Vagina (tissue), 2 donors: Measurements from ENCODE around the gene PCNX3. TPM values are rescaled to one million over a fixed set of nuclear protein-coding genes. Genes with fewer than 3 reads are reported as not detected.

Experiments
- DNase-seq, 2 donors: peaks; one replicate each; pipeline ENCODE4 v3.0.0-alpha.2; 2017; ENCODE audit errors: extremely low spot score in 2 of 2
- H3K27ac ChIP-seq: fragments of 200-600 bp; sonication (generic); one replicate; pipeline ENCODE4 v1.5.1; 2019
- H3K27me3 ChIP-seq: fragments of 200-600 bp; sonication (generic); one replicate; pipeline ENCODE4 v1.5.1; 2019
- H3K36me3 ChIP-seq, 2 donors: fragments of 200-600 bp; sonication (generic); one replicate each; pipeline ENCODE4 v1.5.1; 2017 to 2019
- H3K4me1 ChIP-seq: fragments of 200-600 bp; sonication (generic); one replicate; pipeline ENCODE4 v1.5.1; 2019
- H3K4me3 ChIP-seq, 2 donors: fragments of 200-600 bp; sonication (generic); 1 replicate in 1 of 2; 2 replicates in 1 of 2; pipeline ENCODE4 v1.5.1; 2016 to 2019
- H3K9me3 ChIP-seq: fragments of 200-600 bp; sonication (generic); one replicate; pipeline ENCODE4 v1.5.1; 2019
- POLR2A ChIP-seq, 2 donors: fragments of 450-650 bp; IDR thresholded peaks; one replicate each; pipeline ENCODE4 v1.6.1; 2017; ENCODE audit warnings: antibody characterized with exemption in 2 of 2, mild to moderate bottlenecking in 2 of 2, moderate library complexity in 2 of 2
- POLR2AphosphoS5 ChIP-seq, 2 donors: sonication (generic); formaldehyde crosslinking; IDR thresholded peaks; one replicate each; pipeline ENCODE4 v1.9.0; 2017; ENCODE audit warnings: antibody characterized with exemption in 2 of 2, mild to moderate bottlenecking in 2 of 2, low read depth in 1 of 2; ENCODE audit not compliant: insufficient read depth in 1 of 2
- intact Hi-C: fragments of 100-400 bp; cut with DNase I; formaldehyde crosslinking; loops from one replicate; pipeline ENCODE4 v1.15.1; 2023
- total RNA-seq: library from RNA; depleted of rRNA; stranded (reverse); fragments of >200 nt; gene quantifications from one replicate; pipeline ENCODE4 v1.2.3, GENCODE V29; 2016
- TF ChIP-seq, protein P1 (sequence below), 3 experiments: fragments of 450-650 bp in 2 of 3; fragments of 200-600 bp in 1 of 3; sonication (generic) in 1 of 3; IDR thresholded peaks; one replicate each; pipeline ENCODE4 v1.5.1; 2017 to 2019; ENCODE audit warnings: antibody characterized with exemption in 3 of 3, mild to moderate bottlenecking in 2 of 3, moderate library complexity in 2 of 3

The PCNX3 gene
- total RNA-seq, 1 donor from 2014 or later: 24.8 TPM

DNA sequence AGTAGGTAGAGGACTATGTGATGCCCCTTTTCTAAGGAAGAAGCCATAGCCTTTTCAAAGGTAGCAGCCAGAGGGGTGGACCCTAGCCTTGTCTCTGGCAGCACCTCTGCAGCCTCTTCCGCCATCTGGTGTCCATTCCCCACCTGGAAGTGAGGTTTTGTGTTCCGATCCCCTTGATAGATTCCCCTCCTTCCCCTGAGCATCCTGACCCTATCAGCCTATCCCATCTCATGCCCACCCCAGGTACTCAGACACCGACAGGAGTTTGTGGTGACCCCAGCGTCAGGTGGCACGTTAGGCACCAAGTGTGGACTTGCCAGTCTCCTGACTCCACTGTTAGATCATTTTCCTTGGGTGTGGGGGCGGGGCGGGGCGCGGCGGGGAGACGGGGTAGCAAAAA is 43.6 kb upstream of the PCNX3 start:
- no peak for DNase-seq
- Histone ChIP-seq H3K9me3 (no peaks in the 10 kb centered on the region), H3K4me1 (peaks cover 81% of the 10 kb centered on the region), H3K4me3 (peak overlapping the region; percentile 81 to 98), H3K36me3 (no peaks in the 10 kb centered on the region), H3K27me3 (no peaks in the 10 kb centered on the region), H3K27ac (peak overlapping the region; percentile 93)
- intact Hi-C loops: loop anchor here (5.0 kb wide), 1 partner anchor 40 kb away; the partner anchor contains the start of gene MAP3K11
- no peak for TF ChIP-seq POLR2AphosphoS5 (IDR thresholded peaks at IDR 0.05; ENCODE audit: insufficient read depth in 1 of 2, low read depth in 1 of 2)
- TF ChIP-seq, protein P1, sequence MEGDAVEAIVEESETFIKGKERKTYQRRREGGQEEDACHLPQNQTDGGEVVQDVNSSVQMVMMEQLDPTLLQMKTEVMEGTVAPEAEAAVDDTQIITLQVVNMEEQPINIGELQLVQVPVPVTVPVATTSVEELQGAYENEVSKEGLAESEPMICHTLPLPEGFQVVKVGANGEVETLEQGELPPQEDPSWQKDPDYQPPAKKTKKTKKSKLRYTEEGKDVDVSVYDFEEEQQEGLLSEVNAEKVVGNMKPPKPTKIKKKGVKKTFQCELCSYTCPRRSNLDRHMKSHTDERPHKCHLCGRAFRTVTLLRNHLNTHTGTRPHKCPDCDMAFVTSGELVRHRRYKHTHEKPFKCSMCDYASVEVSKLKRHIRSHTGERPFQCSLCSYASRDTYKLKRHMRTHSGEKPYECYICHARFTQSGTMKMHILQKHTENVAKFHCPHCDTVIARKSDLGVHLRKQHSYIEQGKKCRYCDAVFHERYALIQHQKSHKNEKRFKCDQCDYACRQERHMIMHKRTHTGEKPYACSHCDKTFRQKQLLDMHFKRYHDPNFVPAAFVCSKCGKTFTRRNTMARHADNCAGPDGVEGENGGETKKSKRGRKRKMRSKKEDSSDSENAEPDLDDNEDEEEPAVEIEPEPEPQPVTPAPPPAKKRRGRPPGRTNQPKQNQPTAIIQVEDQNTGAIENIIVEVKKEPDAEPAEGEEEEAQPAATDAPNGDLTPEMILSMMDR (IDR thresholded peaks at IDR 0.05): no peak
- TF ChIP-seq POLR2A (IDR thresholded peaks at IDR 0.05): no peak

DNA sequence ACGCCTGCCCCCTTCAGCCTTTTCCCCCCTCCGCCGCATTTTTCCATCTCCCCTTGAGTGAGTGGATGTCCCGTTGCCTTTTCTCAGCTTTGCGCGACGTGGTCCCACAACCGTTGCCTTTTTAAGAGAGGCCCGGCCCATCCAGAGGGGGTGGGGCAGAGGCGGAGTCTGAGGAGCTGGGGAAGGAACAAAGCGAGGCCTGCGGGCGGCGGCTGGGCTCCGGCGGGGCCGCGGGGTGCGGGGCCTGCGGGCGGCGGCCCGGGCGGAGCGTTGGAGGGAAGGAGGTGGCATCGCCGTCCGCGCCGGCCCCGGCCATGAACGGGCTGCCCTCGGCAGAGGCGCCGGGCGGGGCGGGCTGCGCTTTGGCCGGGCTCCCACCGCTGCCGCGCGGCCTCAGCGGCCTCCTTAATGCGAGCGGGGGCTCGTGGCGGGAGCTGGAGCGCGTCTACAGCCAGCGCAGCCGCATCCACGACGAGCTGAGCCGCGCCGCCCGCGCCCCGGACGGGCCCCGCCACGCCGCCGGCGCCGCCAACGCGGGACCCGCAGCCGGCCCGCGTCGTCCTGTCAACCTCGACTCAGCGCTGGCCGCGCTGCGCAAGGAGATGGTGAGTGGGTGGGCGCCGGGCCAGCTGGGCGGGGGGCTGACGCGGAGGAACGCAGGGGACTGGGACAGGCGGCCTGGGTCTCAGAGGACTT is 43.1 kb upstream of the PCNX3 start, which contains the start of gene FAM89B:
FAM89B (plus strand) TSS at position 183 of the 696 bp plus-strand sequence; CDS start at position 315, 132 bp downstream.
- Histone ChIP-seq H3K27ac (peak within 1 kb of the TSS; percentile 93), H3K4me3 (peak within 1 kb of the TSS; percentile 81 to 98), H3K9me3 (no peaks in the 10 kb centered on the region), H3K36me3 (no peaks in the 10 kb centered on the region), H3K27me3 (no peaks in the 10 kb centered on the region), H3K4me1 (peaks cover 81% of the 10 kb centered on the region)
- no peak for DNase-seq
- TF ChIP-seq POLR2AphosphoS5 (IDR thresholded peaks at IDR 0.05; ENCODE audit: insufficient read depth in 1 of 2, low read depth in 1 of 2) (peak; percentile 50 to 64), POLR2A (IDR thresholded peaks at IDR 0.05) (peak in 1 of 2 donors; percentile 77)
- TF ChIP-seq, protein P1 (IDR thresholded peaks at IDR 0.05): no peak
- intact Hi-C loops: loop anchor here (5.0 kb wide), 1 partner anchor 40 kb away; the partner anchor contains the start of gene MAP3K11

DNA sequence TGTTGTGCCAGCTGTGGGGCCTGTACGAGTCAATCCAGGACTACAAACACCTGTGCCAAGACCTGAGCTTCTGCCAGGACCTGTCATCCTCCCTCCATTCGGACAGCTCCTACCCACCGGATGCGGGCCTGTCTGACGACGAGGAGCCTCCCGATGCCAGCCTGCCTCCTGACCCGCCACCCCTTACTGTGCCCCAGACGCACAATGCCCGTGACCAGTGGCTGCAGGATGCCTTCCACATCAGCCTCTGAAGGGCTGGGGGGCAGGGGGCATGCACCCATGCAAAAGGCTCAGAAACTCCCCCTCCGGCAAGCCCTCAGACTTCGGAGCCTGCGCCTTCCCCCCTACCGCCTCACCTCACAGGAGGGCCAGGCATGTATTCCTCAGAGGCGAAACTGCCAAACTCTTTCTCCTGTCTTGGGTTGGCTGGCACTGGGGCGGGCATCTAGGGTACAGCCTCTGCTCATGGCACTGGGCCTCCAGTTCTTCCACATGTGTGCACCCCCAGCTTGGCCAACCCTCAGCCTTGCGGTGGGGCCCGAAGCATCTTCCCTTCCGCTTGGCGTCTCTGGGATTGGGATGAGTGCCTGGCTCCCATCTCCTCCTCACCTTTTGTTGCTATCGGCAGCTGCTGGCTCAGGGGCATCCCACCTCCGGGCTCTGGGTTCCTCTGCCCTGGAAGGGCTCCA is 42.0 kb upstream of the PCNX3 start:
- no peak for DNase-seq
- no peaks in the 10 kb centered on the region for H3K27me3 ChIP-seq
- TF ChIP-seq POLR2AphosphoS5 (IDR thresholded peaks at IDR 0.05; ENCODE audit: insufficient read depth in 1 of 2, low read depth in 1 of 2) (no peak), POLR2A (IDR thresholded peaks at IDR 0.05) (no peak)
- TF ChIP-seq, protein P1 (IDR thresholded peaks at IDR 0.05): no peak
- H3K36me3 ChIP-seq: no peaks in the 10 kb centered on the region
- H3K4me1 ChIP-seq: peaks cover 81% of the 10 kb centered on the region
- peak overlapping the region; percentile 81 to 98 for H3K4me3 ChIP-seq
- intact Hi-C loops: loop anchor here (5.0 kb wide), 1 partner anchor 39 kb away; the partner anchor contains the start of gene MAP3K11
- no peaks in the 10 kb centered on the region for H3K9me3 ChIP-seq
- H3K27ac ChIP-seq: peak overlapping the region; percentile 93

DNA sequence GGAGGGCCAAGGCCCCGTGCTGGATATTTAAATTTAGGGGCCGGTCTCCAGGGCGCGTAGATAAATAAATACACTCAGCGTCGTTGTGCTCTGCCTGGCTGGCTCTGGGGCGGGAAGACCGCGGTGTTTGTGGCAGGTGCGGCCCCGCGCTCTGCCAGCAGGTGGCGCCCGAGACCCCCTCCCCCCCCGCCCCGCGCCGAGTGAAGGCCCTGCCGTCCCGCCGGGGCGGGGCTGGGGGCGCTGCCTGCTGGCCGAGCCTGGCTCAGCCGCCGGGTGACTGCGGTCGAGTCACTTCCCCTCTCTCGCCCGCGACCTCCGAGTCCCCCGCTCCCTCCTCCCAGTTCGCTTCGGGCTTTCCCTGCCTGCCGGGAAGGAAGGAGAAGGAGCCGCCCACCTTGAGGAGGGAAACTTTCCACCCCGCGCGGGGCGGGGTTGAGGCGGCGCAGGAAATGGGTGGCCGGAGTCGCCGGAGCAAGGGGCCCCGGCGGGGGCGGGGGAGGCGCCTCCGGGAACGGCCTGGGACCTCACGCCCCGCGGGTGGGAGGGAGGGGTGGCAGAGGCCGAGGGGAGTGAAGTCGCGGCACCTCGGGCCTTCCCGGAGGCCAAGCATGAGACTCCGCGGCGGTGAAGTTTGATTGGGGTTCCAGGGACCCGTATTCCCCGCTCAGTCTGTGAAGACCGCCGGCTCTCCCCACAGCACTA is 41.3 kb upstream of the PCNX3 start:
- no peaks in the 10 kb centered on the region for H3K9me3 ChIP-seq
- TF ChIP-seq POLR2AphosphoS5 (IDR thresholded peaks at IDR 0.05; ENCODE audit: insufficient read depth in 1 of 2, low read depth in 1 of 2) (peak; percentile 65 to 84), POLR2A (IDR thresholded peaks at IDR 0.05) (no peak)
- TF ChIP-seq, protein P1 (IDR thresholded peaks at IDR 0.05): peak; percentile 76 to 92 (median 84)
- H3K27ac ChIP-seq: peak overlapping the region; percentile 93
- H3K4me3 ChIP-seq: peak overlapping the region; percentile 81 to 98
- peaks cover 80% of the 10 kb centered on the region for H3K4me1 ChIP-seq
- peaks cover 0 to 2% of the 10 kb centered on the region in 2 donors for H3K36me3 ChIP-seq
- no peak for DNase-seq
- intact Hi-C loops: loop anchor here (5.0 kb wide), 1 partner anchor 38 kb away; the partner anchor contains the start of gene MAP3K11
- no peaks in the 10 kb centered on the region for H3K27me3 ChIP-seq
